ENCODE results near the gene OXSR1. TPM values are rescaled to one million over a fixed set of nuclear protein-coding genes. Genes with fewer than 3 reads are reported as not detected.

OXSR1 gene
- total and polyA plus RNA-seq, 2 of the 13 experiments (the other 11 are each of a cell fraction or from before 2014, with no cell fraction given) = 27.4 to 32.6 TPM

DNA sequence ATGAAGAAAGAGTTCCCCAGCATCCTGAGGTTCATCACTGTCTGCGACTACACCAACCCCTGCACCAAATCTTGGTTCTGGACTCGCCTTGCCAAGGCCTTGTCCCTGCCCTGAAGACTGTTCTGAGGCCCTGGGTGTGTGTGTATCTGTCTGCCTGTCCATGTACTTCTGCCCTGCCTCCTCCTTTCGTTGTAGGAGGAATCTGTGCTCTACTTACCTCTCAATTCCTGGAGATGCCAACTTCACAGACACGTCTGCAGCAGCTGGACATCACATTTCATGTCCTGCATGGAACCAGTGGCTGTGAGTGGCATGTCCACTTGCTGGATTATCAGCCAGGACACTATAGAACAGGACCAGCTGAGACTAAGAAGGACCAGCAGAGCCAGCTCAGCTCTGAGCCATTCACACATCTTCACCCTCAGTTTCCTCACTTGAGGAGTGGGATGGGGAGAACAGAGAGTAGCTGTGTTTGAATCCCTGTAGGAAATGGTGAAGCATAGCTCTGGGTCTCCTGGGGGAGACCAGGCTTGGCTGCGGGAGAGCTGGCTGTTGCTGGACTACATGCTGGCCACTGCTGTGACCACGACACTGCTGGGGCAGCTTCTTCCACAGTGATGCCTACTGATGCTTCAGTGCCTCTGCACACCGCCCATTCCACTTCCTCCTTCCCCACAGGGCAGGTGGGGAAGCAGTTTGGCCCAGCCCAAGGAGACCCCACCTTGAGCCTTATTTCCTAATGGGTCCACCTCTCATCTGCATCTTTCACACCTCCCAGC, 24.0 kb upstream of the OXSR1 start:
- POLR2A ChIA-PET = interaction anchor here (2.1 to 7.0 kb wide), 3 partner anchors 8 to 24 kb away, joined by 9 to 179 read pairs (median 64); partner anchors contain the start of gene OXSR1
- DNase-seq (ENCODE audit: low spot score) = no peak
- no peak overlapping the region for H3K27ac ChIP-seq (ENCODE audit: extremely low read length, insufficient read depth, low read length)

GRCh38 chr3:38141952-38142273, 23.4 kb upstream of the OXSR1 start:
- Histone ChIP-seq H3K36me3 (replicated peaks in 1 of 2; ENCODE audit: control insufficient read depth in 1 of 2, insufficient read depth in 2 of 2, low read length in 2 of 2) (peaks cover 2 to 18% of the 10 kb centered on the region in 2 experiments; a peak in 3 of 5 replicates), H3K79me2 (ENCODE audit: insufficient read depth, low read length) (peaks cover 23% of the 10 kb centered on the region), H3K27me3 (ENCODE audit: control insufficient read depth in 1 of 2, insufficient read depth in 2 of 2, low read length in 2 of 2) (no peaks in the 10 kb centered on the region; a peak in 1 of 5 replicates), H3K4me2 (ENCODE audit: low read depth, low read length) (no peak overlapping the region), H3K4me1 (ENCODE audit: insufficient read depth, low read length) (peaks cover 23% of the 10 kb centered on the region), H2AFZ (ENCODE audit: low read length) (no peak overlapping the region), H3K9ac (ENCODE audit: insufficient read depth, low read depth, low read length) (no peak overlapping the region), H4K20me1 (ENCODE audit: insufficient read depth, low read length) (no peaks in the 10 kb centered on the region), H3K9me3 (ENCODE audit: low read length) (0 out of 2 replicates have a peak, but pooled peaks cover 8% of the 10 kb centered on the region), H3K27ac (ENCODE audit: extremely low read length, insufficient read depth, low read length) (no peak overlapping the region), H3K4me3 (replicated peaks in 1 of 3; ENCODE audit: insufficient read depth in 1 of 3, low read depth in 2 of 3, low read length in 3 of 3) (no peak overlapping the region)
- 86% methylated on average over 1 of the region's 2 CpGs for WGBS (ENCODE audit: low lambda C conversion rate)
- ChIA-PET POLR2A (interaction anchor here (1.2 to 7.0 kb wide), 3 partner anchors 8 to 23 kb away, joined by 3 to 179 read pairs (median 9); partner anchors contain the start of gene OXSR1), CTCF (ENCODE audit: low intra/inter-chr PET ratio, low total read pairs) (no interaction called here)
- intact Hi-C loops (cut with micrococcal nuclease; ENCODE audit: unreplicated experiment) = no loop called here
- in situ Hi-C loops (cut with HindIII; ENCODE audit: extremely low pct_ligation_motif_present, low pct_unique_long_range_greater_than_20kb) = loop anchor here (25.0 kb wide), 1 partner anchor 320 kb away; the partner anchor contains the start of gene ACVR2B
- ATAC-seq = no peak
- BruUV-seq (replicated peaks) = no TSS peak
- FAIRE-seq = no peak
- no peak for DNase-seq (ENCODE audit: low spot score)
- TF ChIP-seq NCOA2 (CRISPR knock-in tag; IDR thresholded peaks at IDR 0.05) = no peak
- TF ChIP-seq NR2F2 (IDR thresholded peaks at IDR 0.05; ENCODE audit: borderline replicate concordance, low read depth) = no peak
- TF ChIP-seq REXO4 (CRISPR knock-in tag; IDR thresholded peaks at IDR 0.05; ENCODE audit: borderline replicate concordance) = no peak
- TF ChIP-seq, protein P1, sequence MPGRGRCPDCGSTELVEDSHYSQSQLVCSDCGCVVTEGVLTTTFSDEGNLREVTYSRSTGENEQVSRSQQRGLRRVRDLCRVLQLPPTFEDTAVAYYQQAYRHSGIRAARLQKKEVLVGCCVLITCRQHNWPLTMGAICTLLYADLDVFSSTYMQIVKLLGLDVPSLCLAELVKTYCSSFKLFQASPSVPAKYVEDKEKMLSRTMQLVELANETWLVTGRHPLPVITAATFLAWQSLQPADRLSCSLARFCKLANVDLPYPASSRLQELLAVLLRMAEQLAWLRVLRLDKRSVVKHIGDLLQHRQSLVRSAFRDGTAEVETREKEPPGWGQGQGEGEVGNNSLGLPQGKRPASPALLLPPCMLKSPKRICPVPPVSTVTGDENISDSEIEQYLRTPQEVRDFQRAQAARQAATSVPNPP (CRISPR knock-in tag; IDR thresholded peaks at IDR 0.05) = no peak
- TF ChIP-seq PHF5A (CRISPR knock-in tag; IDR thresholded peaks at IDR 0.05; ENCODE audit: low read depth, unreplicated experiment) = no peak
- TF ChIP-seq SPEN (CRISPR knock-in tag; IDR thresholded peaks at IDR 0.05; ENCODE audit: low read depth) = no peak
- TF ChIP-seq ZNF530 (CRISPR knock-in tag; IDR thresholded peaks at IDR 0.05; ENCODE audit: low read depth) = no peak
- TF ChIP-seq, protein P2, sequence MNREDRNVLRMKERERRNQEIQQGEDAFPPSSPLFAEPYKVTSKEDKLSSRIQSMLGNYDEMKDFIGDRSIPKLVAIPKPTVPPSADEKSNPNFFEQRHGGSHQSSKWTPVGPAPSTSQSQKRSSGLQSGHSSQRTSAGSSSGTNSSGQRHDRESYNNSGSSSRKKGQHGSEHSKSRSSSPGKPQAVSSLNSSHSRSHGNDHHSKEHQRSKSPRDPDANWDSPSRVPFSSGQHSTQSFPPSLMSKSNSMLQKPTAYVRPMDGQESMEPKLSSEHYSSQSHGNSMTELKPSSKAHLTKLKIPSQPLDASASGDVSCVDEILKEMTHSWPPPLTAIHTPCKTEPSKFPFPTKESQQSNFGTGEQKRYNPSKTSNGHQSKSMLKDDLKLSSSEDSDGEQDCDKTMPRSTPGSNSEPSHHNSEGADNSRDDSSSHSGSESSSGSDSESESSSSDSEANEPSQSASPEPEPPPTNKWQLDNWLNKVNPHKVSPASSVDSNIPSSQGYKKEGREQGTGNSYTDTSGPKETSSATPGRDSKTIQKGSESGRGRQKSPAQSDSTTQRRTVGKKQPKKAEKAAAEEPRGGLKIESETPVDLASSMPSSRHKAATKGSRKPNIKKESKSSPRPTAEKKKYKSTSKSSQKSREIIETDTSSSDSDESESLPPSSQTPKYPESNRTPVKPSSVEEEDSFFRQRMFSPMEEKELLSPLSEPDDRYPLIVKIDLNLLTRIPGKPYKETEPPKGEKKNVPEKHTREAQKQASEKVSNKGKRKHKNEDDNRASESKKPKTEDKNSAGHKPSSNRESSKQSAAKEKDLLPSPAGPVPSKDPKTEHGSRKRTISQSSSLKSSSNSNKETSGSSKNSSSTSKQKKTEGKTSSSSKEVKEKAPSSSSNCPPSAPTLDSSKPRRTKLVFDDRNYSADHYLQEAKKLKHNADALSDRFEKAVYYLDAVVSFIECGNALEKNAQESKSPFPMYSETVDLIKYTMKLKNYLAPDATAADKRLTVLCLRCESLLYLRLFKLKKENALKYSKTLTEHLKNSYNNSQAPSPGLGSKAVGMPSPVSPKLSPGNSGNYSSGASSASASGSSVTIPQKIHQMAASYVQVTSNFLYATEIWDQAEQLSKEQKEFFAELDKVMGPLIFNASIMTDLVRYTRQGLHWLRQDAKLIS (CRISPR knock-in tag; IDR thresholded peaks at IDR 0.05) = no peak
- no peak for TF ChIP-seq KAT2B (IDR thresholded peaks at IDR 0.05; ENCODE audit: borderline replicate concordance, low read depth, low read length)
- TF ChIP-seq TBX2 (CRISPR knock-in tag; IDR thresholded peaks at IDR 0.05; ENCODE audit: borderline replicate concordance) = no peak
- TF ChIP-seq NR2F1 (CRISPR knock-in tag; IDR thresholded peaks at IDR 0.05) = no peak

More for the DNA sequence above, 24.0 kb upstream of the OXSR1 start:
- no peak for ATAC-seq
- in situ Hi-C loops (cut with HindIII; ENCODE audit: extremely low pct_ligation_motif_present, low pct_unique_long_range_greater_than_20kb) = loop anchor here (25.0 kb wide), 1 partner anchor 321 kb away; the partner anchor contains the start of gene ACVR2B
- CTCF ChIA-PET (ENCODE audit: low intra/inter-chr PET ratio, low total read pairs) = no interaction called here
- Histone ChIP-seq H3K27me3 (ENCODE audit: control insufficient read depth in 1 of 2, insufficient read depth in 2 of 2, low read length in 2 of 2) (no peaks in the 10 kb centered on the region; a peak in 1 of 5 replicates), H3K9me3 (ENCODE audit: low read length) (0 out of 2 replicates have a peak, but pooled peaks cover 3% of the 10 kb centered on the region), H3K4me3 (replicated peaks in 1 of 3; ENCODE audit: insufficient read depth in 1 of 3, low read depth in 2 of 3, low read length in 3 of 3) (no peak overlapping the region), H3K9ac (ENCODE audit: insufficient read depth, low read depth, low read length) (no peak overlapping the region), H2AFZ (ENCODE audit: low read length) (no peak overlapping the region), H3K36me3 (replicated peaks in 1 of 2; ENCODE audit: control insufficient read depth in 1 of 2, insufficient read depth in 2 of 2, low read length in 2 of 2) (peaks cover 2 to 18% of the 10 kb centered on the region in 2 experiments; a peak in 3 of 5 replicates), H3K4me1 (ENCODE audit: insufficient read depth, low read length) (peaks cover 23% of the 10 kb centered on the region), H3K4me2 (ENCODE audit: low read depth, low read length) (no peak overlapping the region), H3K79me2 (ENCODE audit: insufficient read depth, low read length) (peaks cover 29% of the 10 kb centered on the region), H4K20me1 (ENCODE audit: insufficient read depth, low read length) (no peaks in the 10 kb centered on the region)
- TF ChIP-seq KAT7 (CRISPR knock-in tag; IDR thresholded peaks at IDR 0.05; ENCODE audit: borderline replicate concordance) = no peak
- no peak for FAIRE-seq
- intact Hi-C loops (cut with micrococcal nuclease; ENCODE audit: unreplicated experiment) = no loop called here
- 90% methylated on average over 5 of the region's 7 CpGs for WGBS (ENCODE audit: low lambda C conversion rate)
- no TSS peak for BruUV-seq (replicated peaks)
